NT2/D1 (cell line): ENCODE data around the gene RNF220.

Experiments used
- YY1 ChIP-seq: IDR thresholded peaks from 2 replicates; pipeline ENCODE4 v1.6.1; 2011; ENCODE audit not compliant: insufficient read length, insufficient read depth
- ZNF274 ChIP-seq: IDR thresholded peaks from 2 replicates; pipeline ENCODE4 v1.6.1; 2011; ENCODE audit warnings: mild to moderate bottlenecking, low read depth, low read length

GRCh38 chr1:44467566-44467965 lies 62.5 kb downstream of the RNF220 start:
- TF ChIP-seq YY1 (no peak), ZNF274 (no peak)
